Activated CD4-positive, CD25-positive, alpha-beta regulatory T cell treated with anti-CD3 and anti-CD28 coated beads, Interleukin-2, amount 50 U/mL, for 24 hours (primary cell): ENCODE data around the gene SLFN14.
A peak's percentile ranks its signal among the peaks of the same experiment; 100 is the strongest.
"Not testable (repeated sequence)": the region's sequence is repeated elsewhere in the genome, so short reads cannot be mapped to it uniquely, and the experiment has no call there.

Experiments used
- ATAC-seq, 2 donors: fragments of 150-1000 bp; cut with Tn5 transposase; one replicate each; pipeline ENCODE4 v1.10.0; 2021; ENCODE audit warnings: mild to moderate bottlenecking in 1 of 2, moderate library complexity in 1 of 2

SLFN14 gene

DNA sequence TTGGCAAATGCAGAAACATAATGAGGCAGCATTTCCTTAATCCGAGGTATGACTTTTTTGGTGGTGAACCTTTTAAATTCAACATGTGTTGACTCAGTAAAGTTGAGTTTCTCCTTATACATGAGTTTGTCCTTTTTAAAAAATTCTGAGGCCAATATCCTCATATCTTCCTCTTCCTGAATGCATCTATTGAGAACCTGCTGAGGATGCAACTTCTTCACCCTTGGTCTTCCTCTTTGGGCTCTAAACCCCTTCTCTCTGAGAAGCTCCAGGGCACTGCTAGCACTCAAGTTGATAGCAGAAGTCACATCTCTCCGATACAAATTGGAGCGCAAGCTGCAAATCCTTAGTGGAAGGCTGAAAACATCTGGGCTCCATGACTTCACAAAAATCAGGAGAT is 3.3 kb downstream of the SLFN14 start:
- ATAC-seq: no peak

DNA sequence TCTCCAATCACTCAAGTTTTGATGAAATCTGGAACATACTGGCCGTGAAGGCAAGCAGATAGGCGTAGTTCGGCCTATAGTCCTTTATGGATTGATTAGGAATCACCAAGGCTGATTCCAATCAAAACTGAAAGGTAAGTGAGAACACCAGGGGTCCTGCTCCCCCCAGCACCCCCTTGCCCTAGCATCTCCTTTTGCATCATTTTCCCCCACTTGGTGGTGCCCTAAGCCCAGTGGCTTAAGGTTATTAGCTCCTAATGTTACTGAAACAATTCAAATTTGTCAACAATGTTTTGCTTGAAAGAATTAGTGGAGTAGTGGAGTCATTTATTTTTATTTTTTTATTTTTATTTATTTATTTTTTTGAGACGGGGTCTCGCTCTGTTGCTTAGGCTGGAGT is 4.9 kb downstream of the SLFN14 start:
- no peak for ATAC-seq

DNA sequence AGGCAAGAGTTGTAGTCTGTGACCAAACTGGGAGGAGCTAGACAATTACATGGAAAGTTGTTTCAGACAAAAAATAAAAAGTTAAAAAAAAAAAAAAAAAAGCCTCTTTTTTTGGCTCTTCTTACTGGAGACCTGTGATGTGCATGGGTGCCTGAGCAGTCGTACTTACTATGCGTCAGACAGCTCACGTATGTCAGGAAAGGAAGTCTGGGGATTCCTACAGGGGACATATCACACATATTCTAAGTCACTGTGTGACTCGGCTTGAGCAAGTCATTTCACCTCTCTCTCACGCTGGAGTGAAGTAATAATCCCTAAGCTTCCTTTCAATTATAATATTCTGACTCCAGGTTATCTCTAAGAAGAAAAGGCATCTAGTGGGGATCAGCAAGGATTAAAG is 6.0 kb downstream of the SLFN14 start:
- peak; percentile 74 to 84 for ATAC-seq

DNA sequence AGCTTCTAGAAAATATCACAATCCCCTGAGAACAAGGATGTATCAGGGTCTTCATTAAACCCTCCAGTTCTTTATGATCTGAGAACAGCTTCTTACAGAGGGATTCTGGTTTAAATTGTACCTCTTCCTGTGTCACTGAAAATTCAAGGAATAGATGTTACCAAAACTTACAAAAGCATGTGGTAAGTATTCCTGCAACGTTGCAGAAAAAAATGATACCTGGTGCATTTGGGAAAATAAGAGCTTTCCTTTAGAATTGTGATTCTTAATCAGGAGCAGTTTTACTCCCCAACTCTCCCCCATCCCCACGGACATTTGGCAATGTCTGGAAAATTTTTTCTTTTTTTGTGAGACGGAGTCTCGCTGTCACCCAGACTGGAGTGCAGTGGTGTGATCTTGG is 7.3 kb downstream of the SLFN14 start:
- ATAC-seq: no peak

DNA sequence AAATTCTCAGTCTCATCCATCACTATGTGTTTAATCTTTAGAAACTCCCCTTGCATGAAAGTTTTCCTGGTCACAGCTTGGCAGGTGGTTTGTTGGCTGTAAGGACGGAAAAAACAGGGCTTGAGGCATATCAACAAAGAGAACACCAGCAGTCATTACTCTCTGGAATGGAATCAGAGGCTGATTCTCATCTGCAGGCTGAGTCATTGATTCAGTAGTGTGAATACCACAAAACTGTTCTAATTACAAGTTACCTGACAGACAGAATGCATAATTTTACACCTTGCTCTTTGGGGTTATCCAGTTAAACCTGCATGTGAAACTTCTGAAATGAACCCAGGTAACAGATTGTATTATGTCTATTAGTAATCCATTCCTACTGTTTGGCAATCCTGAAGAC is 11.6 kb downstream of the SLFN14 start:
- ATAC-seq: peak; percentile 17 to 70

DNA sequence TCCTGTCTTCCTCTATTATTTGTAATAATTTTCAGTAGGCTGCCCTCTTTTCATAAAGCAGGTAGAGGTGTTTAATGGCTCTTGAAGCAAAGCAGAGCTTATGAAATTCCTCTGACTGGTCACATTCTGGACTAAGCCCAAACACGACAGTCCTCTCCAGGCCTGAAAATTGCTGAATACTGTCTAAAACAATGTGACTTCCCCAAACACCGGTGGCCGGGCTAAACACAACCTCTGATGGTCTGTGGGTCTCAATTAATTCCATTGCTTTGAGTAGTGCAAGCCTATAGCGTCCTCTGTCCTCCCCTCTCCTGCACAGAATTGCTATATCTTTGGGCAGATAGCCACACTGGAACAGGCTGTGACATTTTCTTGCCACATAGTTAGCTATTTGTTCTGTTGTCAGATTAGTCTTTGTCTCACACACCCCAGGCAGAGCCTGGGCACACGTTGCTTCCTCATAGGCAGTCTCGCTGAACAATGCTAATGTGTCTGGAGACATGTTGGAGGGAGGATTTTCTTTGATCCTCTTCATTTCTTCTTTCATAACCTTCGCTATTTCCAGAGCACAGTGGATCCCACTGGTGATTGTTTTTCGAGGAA is 12.3 kb downstream of the SLFN14 start:
- ATAC-seq: no peak

DNA sequence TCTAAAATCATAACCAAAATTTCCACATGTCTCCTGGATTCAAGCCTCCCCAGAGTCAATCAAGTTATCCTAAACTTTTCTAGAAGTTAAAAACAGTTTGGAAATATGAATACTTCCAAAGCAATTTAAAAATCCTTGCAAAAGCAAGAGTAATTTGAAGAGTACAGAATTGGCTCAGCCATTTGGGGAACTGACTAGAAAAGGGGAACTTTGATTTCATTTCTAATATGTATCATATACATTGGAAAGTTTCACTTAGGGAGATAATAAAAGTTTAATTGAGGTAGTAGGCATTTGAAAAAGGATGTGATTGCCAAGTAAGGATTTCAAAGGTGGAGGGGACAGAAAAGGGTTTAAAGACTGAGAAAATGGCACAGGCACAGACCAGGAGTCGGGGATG is 14.1 kb downstream of the SLFN14 start:
- ATAC-seq: no peak

DNA sequence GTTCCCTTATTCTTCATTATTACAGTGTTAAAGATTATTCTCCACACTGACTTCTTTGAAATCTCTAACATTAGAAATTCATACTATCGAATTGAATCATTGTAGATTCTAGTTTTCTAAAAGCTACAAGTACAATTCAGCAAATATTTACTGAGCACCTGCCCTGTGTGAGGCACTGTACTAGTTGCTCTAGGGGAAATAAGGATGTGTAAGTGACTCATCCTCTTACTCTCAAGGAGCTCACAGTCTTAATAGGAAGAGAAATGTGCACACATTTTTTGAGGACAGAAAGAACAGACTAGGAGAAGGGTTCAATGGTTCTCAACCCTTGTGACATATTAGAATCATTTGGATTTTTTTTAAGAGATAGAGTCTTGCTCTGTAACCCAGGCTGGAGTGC is 15.5 kb downstream of the SLFN14 start:
- no peak for ATAC-seq

DNA sequence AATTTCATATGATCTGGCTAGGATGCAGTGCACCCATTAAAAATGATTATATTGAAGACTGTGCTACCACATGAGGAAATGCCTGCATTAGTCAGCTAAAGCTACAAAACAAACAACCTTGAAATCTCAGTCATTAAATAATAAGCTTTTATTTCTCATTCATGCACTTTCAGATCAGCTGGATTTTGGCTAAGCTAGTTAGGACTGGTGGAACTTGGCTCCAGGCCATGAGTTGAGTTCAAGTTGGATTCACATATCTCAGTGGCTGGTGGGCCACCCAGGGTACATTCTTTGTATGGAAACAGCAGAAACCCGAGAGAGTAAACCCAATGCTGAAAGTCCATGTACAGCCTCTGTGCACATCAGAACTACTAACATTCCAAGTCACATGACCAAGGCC is 16.8 kb downstream of the SLFN14 start:
- no peak for ATAC-seq

DNA sequence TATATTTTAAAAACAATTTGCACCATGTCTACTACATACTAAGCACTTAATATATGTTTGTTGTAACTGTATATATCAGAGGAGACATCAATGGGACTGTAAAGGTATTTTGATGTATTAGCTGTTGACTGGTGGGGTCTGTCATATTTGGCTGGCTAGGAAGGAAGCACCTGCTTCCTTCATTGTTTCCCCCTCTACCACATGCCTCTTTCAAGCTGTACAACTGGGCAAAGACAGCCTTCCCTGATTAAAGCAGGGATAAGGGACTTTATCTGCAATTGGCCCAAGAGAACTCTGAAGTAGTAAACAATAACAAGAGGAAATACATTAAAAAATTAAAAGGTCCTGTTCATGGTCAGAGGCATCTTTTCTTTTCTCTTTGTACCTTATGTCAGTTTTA is 17.6 kb downstream of the SLFN14 start:
- no peak for ATAC-seq

DNA sequence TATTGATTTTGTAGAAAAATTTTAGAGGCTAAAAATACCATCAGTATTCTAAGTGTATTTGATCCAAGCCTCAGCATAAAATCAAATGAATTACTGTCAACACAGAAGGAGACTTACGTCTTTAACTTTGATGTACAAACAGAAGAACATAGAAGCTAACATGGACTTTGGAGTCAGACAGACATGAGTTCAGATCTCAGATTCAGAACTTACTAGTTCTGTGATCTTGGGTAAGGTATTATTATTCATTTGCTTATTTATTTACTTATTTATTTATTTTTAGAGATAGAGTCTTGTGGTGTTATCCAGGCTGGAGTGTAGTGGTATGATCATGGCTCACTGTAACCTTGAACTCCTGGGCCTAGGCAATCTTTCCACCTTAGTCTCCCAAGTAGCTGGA is 19.2 kb downstream of the SLFN14 start:
- no peak for ATAC-seq

DNA sequence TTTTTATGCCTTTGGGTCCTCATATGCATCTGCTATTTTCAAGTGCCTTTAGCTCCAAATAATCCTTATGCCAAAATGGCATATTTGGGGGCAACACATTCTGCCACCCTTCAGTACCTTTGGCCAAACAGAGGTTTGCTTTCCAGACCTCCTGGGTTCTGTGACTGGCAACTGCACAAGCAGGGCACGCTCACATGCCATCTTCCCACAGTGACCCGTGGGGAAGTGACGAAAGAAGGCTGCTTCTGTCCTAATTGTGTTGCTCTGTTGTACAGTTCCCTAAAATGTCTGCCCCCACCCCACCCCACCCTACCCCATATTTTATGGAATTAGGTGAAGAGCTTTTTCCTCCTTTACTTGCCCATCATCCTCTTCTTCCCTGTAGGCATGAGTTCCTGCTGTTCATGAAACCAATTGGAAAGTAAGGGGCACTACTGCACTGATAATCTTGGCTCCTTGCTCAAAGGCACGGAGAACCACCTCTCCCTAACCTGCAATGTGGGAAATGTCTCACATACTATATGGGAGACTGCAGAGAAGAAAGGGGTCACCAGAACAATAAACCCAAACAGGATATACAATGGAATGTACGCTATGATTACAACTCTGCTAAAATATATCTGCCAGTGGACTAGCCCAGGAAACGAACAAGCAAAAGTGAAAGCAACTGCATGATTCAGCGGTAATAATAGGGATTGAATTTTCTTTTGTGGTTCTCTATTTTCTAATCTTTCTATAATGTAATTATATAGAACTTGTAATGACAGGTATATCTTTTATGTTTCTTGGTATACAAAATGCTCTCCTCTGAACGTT is 19.8 kb downstream of the SLFN14 start:
- peak; percentile 8 to 28 for ATAC-seq

DNA sequence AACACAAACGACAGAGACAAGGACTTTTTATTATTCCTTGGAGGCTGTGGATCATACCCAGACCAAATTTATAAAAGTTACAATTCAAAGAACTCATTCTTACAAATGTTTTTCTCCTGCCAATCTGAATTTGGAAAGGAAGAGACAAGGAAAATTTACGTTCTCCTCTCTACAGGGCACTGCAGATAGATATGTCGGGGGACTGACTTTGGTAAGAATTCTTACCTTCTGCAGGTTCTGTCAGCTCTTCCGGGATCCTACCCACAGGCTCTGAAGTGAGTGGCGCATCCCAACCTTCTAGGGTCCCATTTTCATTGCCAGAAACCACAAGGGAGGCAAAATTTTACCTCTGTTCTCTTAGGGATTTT is 21.0 kb downstream of the SLFN14 start:
- no peak for ATAC-seq

DNA sequence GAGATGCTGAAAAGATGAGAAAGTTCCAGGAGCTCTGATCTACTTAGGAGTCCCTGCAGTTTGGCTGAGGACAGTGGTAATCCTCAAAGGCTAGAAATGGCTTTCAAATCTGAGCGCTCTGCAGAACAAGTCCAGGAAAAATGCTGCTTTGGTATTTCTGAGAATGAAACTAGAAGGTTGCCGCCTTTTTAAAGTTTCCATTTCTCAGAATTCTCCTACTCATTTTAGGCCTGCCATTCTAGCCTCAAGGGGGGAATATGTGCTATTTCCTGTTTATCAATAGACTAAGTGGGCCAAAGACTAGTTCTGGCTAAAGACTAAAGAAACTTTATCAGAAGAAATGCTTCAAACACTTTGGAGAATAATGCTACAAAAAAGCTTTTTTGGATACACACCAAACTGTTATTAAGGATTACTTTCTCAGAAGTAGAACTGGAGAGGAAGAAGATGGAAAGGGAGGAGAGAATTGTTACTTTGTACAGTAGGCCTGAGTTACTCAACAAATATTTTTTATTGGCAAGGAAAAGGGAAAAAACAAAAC is 22.9 kb downstream of the SLFN14 start, which contains the start of gene SLFN12L:
Gene SLFN12L, minus strand, starts transcription at position 78 of the 541 bp plus-strand sequence. CDS start 15,314 bp downstream, outside the sequence.
- peak; percentile 58 to 62 for ATAC-seq

DNA sequence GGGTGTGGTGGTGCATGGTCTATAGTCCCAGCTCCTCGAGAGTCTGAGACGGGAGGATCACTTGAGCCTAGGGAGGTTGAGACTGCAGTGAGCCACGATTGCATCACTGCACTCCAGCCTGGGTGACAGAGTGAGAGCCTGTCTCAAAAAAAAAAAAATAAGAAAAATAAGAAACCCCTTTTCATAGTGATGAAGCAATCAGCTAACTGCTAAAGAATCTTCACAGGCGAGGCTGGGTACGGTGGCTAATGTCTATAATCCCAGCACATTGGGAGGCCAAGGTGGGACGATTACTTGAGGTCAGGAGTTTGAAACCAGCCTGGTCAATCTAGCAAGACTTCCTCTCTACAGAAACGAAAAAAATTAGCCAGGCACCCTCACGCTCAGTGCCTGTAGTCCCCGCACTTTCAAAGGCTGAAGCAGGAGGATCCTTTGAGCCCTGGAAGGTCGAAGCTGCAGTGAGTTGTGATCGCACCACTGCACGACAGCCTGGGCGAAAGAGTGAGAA is 23.9 kb downstream of the SLFN14 start:
- ATAC-seq: peak; percentile 51 to 59

DNA sequence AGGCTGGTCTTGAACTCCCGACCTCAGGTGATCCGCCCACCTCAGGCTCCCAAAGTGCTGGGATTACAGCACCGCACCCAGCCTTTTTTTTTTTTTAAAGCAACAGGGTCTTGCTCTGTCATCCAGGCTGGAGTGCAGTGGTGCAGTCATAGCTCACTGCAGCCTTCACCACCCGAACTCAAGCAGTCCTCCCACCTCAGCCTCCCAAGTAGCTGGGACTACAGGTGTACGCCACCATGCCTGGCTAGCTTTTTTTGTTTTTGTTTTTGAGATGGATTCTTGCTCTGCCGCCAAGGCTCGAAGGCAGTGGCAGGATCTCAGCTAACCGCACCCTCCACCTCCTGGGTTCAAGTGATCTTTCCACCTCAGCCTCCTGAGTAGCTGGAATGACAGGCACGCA is 25.2 kb downstream of the SLFN14 start:
- ATAC-seq: not testable (repeated sequence)

DNA sequence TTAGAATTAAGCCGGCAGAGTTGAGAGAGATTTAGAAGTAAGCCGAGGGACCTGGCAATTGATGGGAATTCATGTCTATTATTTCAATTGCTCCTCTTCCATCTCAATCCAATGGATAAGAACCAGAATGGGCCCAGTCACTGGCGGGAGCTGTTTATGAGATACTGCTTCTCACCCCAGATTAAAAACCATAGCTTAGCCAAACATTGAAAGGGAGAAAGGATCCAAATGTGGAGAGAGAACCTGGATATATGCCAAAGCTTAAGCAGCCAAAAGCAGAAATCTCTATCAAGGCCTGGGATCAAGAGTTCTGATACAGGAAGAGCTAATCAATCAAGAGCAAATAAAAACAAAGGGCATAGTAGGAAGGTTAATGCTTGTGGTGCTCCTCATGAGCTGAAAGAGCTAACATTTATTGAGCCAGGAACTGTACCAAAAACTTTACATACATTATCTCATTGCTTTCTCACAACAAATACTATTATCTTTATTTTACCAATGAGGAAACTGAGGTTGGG is 26.0 kb downstream of the SLFN14 start:
- no peak for ATAC-seq

DNA sequence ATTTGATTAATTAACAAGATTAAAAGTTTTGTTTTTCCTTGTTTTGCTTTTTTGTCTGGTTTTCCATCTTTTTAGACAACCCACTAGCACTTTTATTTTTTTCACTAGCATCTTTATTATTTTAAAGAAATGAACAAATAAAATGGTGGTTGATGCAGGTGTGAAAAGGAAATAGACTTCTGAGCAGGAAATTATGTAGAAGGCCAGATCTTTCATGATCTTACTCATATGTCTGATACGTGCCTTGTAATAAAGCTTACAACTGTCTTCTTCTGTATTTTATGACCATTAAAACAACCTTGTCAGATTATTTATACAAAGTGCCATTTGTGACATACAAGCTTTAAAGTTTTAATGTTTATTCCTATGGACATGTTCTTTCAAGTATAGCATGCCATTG is 29.5 kb downstream of the SLFN14 start:
- peak; percentile 60 to 66 for ATAC-seq

DNA sequence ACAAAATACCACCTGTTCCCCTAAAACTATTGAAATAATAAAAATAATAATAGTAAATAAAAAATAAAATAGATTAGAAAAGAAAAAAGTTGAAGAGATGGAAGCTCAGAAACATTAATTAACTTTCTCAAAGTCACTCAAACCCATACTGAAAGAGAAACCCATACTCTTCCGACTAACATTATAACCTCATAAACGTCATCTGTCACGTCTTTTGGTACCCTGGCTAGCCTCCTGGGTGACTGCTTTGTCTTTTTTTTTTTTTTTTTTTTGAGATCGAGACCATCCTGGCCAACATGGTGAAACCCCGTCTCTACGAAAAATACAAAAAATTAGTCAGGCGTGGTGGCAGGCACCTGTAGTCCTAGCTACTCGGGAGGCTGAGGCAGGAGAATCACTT is 30.8 kb downstream of the SLFN14 start:
- ATAC-seq: peak in 1 of 2 donors; percentile 58

DNA sequence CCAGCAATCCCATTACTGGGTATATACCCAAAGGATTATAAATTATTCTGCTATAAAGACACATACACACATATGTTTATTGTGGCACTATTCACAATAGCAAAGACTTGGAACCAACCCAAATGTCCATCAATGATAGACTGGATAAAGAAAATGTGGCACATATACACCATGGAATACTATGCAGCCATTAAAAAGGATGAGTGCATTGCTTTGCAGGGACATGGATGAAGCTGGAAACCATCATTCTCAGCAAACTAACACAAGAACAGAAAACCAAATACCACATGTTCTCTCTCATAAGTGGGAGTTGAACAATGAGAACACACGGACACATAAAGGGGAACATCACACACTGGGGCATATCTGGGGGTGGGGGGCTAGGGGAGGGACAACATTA is 31.3 kb downstream of the SLFN14 start:
- ATAC-seq: not testable (repeated sequence)

DNA sequence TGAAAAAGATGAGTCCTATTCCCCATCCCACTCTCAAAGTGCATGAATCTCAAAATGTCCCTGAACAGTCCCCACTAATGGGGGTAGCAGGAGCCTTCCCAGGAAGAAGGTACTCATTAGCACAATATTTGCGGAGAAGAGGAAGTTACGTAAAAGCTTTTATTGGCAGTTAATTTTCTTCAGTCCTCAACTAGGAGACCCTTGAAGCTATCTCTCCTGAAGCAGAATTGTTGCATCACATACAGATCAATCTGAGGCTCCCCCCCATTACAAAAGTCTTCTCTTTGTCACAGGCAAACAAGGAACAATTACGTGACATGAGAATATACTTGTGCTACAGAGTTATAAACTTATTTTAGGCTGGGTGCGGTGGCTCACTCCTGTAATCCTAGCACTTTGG is 37.3 kb downstream of the SLFN14 start:
- ATAC-seq: no peak

DNA sequence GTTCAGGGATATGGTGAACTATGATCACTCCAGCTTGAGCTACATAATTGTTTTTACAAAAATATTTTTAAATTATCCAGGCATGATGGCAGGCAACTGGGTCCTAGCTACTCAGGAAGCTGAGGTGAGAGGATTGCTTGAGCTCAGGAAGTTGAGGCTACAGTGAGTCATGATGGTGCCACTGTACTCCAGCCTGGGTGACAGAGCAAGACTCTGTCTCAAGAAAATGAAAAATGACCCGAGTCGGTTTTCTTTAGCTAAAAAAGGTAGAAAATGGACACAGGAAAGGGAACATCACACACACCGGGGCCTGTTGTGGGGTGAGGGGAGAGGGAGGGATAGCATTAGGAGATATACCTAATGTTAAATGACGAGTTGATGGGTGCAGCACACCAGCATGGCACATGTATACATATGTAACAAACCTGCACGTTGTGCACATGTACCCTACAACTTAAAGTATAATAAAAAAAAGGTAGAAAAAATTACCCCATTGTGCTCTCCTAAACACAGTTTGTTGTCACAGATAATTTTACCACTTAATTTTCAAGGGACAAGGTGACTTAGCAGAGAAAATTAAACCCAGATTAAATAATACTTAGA is 38.9 kb downstream of the SLFN14 start:
- peak; percentile 89 to 91 for ATAC-seq

DNA sequence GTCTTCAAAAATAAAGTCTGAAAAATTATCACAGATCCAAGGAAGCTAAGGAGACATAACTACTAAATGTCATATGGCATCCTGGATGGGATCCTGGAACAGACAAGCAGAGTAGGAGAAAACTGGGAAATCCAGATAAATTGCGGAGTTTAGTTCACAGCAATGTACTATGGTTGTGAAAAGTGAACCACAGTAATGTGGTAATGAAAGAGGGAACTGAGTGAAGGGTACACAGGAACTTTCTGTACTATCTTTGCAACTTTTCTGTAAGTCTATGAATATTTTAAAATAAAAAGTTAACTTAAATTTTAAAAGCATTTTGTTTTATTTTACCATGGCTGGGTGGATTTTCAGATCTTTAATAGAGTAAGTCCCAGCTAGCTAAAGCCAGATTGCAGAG is 39.5 kb downstream of the SLFN14 start:
- ATAC-seq: no peak
